Measurements from ENCODE around the gene PMM2. TPM values are rescaled to one million over a fixed set of nuclear protein-coding genes. Genes with fewer than 3 reads are reported as not detected.
A peak's percentile ranks its signal among the peaks of the same experiment; 100 is the strongest.
"Not testable (repeated sequence)": the region's sequence is repeated elsewhere in the genome, so short reads cannot be mapped to it uniquely, and the experiment has no call there.

The PMM2 gene
- total RNA-seq, 2 donors from 2014 or later = 61.6 to 105 TPM

DNA sequence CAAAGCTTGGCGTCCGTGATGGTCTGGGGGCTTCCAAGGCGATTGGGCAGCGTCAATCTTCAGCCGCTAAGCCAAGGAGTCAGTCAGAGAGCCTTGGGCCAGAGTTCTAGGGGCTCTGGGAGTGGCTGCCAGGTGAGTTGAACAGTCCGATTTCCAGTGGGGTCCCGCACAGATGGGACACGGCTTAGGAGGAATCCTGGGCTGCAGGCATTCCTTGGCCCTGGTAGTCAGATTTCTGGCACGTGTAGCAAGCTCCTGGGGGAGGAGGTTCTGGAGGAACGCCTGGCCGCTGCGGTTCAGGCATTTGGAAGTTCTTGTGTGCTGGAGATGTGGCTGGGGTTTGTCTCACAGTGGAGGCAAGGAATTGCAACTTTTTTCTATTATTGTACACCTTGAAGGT lies 45.7 kb downstream of the PMM2 start:
- H3K27me3 Mint-ChIP-seq; H3K36me3 Mint-ChIP-seq; ATAC-seq; DNase-seq (ENCODE audit: low spot score); H3K9me3 Mint-ChIP-seq; H3K4me3 Mint-ChIP-seq; H3K27ac Mint-ChIP-seq: not testable (repeated sequence)
- peaks cover 24 to 28% of the 10 kb centered on the region in 2 donors for H3K4me1 Mint-ChIP-seq (ENCODE audit: low read depth in 2 of 2)

DNA sequence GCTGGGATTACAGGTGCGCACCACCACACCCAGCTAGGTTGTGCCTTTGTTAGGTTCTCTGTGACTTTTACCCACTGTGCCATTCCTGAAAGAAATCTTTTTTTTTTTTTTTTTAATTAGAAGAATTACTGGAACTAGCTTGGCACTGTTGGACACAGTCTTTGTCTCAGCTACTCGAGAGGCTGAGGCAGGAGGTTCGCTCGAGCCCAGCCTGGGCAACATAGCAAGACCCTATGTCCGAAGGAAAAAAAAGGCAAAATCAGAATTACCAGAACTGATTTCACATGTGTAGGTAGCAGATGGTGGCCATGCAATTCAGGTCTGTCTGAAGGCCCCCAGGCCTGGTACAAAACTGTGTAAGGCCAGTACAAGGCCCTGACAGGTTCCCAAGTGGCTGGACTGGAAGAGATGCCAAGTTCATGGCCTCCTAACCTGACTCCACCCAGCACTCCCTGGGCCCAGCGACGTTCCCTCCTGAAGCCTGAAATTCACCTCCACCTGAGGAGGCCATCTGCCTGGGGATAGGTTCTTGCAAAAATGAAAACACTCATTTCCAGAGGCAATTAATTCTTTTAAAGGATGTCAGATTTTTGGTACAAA lies 48.2 kb downstream of the PMM2 start:
- Mint-ChIP-seq H3K27me3 (no peaks in the 10 kb centered on the region), H3K9me3 (no peaks in the 10 kb centered on the region), H3K4me3 (no peak overlapping the region), H3K27ac (no peak overlapping the region), H3K36me3 (peaks cover 4% of the 10 kb centered on the region), H3K4me1 (ENCODE audit: low read depth in 2 of 2) (peaks cover 29 to 42% of the 10 kb centered on the region in 2 donors)
- ATAC-seq (no peak), DNase-seq (ENCODE audit: low spot score) (no peak)

DNA sequence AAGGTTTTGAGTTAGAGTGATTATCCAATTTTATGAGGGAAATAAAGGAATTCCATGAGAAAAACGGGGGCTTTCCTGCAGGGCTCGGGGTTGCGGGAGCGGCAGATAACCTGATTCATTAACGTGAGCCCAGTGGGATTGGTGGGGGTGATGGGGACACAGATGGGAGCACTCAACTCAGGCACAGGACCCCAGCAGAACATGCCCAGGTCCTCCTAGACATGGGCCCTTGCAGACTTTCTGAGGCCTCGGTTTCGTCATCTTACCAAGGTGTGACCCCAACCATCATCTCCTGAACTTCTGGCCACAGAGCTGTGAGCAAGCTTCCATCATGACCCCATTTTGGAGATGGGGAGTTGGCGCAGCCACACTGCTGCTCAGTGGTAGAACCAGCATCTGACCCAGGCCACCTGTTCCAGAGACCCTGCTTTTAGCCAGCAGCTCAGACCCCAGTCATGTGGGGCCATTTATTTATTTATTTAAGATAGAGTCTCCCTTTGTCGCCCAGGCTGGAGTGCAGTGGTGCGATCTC lies 48.8 kb downstream of the PMM2 start:
- H3K27me3 Mint-ChIP-seq = no peaks in the 10 kb centered on the region
- H3K4me3 Mint-ChIP-seq = no peak overlapping the region
- H3K4me1 Mint-ChIP-seq (ENCODE audit: low read depth in 2 of 2) = peaks cover 31 to 45% of the 10 kb centered on the region in 2 donors
- no peaks in the 10 kb centered on the region for H3K9me3 Mint-ChIP-seq
- H3K36me3 Mint-ChIP-seq = peaks cover 4% of the 10 kb centered on the region
- no peak overlapping the region for H3K27ac Mint-ChIP-seq
- ATAC-seq (no peak), DNase-seq (ENCODE audit: low spot score) (no peak)

DNA sequence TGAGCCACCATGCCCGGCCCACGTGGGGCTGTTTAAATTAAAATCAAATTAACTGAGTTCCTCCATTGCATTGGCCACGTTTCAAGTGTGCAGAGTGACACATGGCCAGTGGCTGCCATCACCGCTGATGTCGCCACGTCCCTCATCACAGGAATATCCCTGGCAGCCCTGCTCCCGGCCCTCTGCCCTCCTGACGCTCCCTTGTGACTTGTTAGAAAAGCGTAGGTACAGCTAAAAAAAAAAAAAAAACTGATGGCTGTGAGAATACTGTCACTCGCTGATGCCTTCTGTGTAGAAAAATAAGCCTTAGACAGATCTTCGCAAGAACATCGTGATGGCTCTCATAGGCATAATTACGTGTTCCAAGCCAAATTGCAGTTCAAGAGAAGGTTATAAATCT lies 49.5 kb downstream of the PMM2 start:
- ATAC-seq (no peak), DNase-seq (ENCODE audit: low spot score) (no peak)
- Mint-ChIP-seq H3K27ac (no peak overlapping the region), H3K4me1 (ENCODE audit: low read depth in 2 of 2) (peaks cover 26 to 44% of the 10 kb centered on the region in 2 donors), H3K4me3 (no peak overlapping the region), H3K9me3 (no peaks in the 10 kb centered on the region), H3K36me3 (peaks cover 4% of the 10 kb centered on the region), H3K27me3 (no peaks in the 10 kb centered on the region)

DNA sequence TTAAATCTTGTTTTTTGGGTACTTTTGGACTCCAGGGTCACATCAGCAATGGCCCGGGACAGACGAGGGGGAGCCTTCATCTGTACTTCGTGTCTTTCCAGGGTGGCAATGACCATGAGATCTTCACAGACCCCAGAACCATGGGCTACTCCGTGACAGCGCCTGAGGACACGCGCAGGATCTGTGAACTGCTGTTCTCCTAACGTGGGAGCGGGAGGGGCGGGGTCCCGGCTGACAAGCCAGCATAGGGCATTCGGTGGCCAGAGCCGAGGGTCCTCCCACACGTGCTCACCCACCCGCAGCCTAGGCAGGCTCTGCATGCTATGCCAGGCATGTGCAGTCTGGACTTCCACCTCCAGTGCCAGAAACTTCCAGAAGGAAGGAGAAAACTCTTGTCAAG lies 50.0 kb downstream of the PMM2 start:
- Mint-ChIP-seq H3K27ac (no peak overlapping the region), H3K9me3 (no peaks in the 10 kb centered on the region), H3K36me3 (peaks cover 4% of the 10 kb centered on the region), H3K27me3 (no peaks in the 10 kb centered on the region), H3K4me3 (no peak overlapping the region), H3K4me1 (ENCODE audit: low read depth in 2 of 2) (peaks cover 22 to 39% of the 10 kb centered on the region in 2 donors)
- DNase-seq (ENCODE audit: low spot score) (no peak), ATAC-seq (no peak)

DNA sequence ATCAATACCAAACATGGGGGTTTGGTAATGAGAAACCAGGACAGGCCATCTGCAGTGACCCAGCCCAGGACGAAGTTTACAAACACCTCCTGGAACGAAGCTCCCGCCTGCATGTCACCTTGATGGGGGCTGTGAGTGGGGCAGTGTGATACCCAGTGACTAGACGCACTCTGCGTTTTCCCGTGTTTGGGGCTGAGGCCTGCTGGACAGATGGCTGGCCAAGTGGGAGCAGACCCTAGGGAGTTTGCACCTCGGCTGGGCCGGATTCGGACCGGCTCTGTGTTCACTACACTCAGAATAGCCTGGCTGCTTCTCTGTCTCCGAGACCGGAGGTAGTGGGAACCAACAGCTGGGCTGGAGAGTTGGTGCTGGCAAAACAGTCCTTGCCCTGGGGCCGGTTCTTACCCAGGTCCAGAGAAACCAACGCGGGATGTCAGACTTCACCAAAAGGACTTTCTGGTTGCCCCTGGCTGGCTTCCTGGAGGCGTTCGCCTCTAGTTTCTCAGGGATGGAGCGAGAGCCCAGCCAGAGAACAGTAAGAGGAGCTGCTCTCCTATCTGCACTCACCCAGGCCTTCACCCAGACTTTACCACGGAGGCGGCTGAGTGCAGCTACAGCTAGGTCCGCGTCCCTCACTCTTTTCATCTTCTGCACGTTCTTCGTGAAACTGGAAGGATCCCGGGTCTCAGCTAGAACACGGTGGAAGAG lies 50.7 kb downstream of the PMM2 start:
- ATAC-seq (no peak), DNase-seq (ENCODE audit: low spot score) (no peak)
- Mint-ChIP-seq H3K27me3 (no peaks in the 10 kb centered on the region), H3K4me1 (ENCODE audit: low read depth in 2 of 2) (peaks cover 17 to 40% of the 10 kb centered on the region in 2 donors), H3K9me3 (no peaks in the 10 kb centered on the region), H3K4me3 (no peak overlapping the region), H3K36me3 (peaks cover 4% of the 10 kb centered on the region), H3K27ac (no peak overlapping the region)

DNA sequence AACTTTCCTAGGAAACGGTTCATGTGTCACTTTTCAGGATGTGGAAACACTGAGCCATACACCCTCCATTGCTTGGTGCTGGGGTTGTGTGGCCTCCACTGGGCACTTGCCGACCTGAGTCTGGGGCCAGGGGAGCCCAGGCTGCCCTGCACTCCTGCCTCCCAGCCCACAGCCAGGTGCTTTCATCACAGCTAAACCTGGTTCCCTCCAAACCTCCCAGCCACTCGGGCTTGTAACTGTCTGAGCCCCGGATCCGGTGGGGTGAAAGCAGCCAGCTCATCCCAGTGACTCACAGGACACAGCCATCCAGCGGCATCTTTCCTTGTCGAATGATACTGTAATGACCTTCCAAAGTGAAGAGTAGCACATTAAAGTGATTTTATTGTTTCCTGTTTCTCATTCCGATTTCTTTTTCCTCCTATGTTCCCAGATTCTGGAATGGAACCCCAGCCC lies 51.3 kb downstream of the PMM2 start:
- Mint-ChIP-seq H3K27me3 (no peaks in the 10 kb centered on the region), H3K4me1 (ENCODE audit: low read depth in 2 of 2) (peaks cover 14 to 35% of the 10 kb centered on the region in 2 donors), H3K4me3 (no peak overlapping the region), H3K9me3 (no peaks in the 10 kb centered on the region), H3K27ac (no peak overlapping the region), H3K36me3 (peaks cover 4% of the 10 kb centered on the region)
- no peak for ATAC-seq
- no peak for DNase-seq (ENCODE audit: low spot score)

DNA sequence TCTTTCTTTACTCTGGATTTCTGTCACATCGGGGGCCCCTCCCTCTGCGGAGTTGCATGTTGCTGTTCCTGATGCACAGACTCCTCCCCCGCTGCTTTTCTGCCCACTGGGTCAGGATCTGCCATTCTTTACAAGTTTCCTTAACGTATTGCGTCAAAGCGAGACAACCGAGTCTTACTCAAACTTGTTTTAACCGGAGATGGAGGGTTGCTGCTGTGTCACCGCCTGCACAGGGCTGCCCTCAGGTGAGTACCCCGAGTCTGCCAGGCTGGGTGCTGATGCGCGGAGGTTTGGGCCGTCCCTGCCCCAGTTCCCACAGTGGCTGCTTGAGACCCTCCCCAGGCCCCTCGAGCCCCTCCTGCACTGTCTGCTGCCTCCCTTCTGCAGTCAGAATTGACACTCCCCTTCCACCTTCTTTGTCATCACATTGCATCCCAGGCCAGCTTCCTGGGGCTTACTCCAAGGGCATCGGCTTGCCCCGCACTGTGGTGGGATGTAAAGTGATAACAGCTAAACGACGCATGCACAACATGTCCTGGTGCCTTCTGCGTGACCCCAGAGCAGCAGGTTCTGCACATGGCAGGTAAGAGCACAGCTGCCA lies 51.9 kb downstream of the PMM2 start:
- Mint-ChIP-seq H3K36me3 (peaks cover 4% of the 10 kb centered on the region), H3K27ac (peak overlapping the region in 1 of 2 donors; percentile 66), H3K27me3 (no peaks in the 10 kb centered on the region), H3K9me3 (no peaks in the 10 kb centered on the region), H3K4me3 (no peak overlapping the region), H3K4me1 (ENCODE audit: low read depth in 2 of 2) (peaks cover 11 to 32% of the 10 kb centered on the region in 2 donors)
- no peak for DNase-seq (ENCODE audit: low spot score)
- no peak for ATAC-seq

DNA sequence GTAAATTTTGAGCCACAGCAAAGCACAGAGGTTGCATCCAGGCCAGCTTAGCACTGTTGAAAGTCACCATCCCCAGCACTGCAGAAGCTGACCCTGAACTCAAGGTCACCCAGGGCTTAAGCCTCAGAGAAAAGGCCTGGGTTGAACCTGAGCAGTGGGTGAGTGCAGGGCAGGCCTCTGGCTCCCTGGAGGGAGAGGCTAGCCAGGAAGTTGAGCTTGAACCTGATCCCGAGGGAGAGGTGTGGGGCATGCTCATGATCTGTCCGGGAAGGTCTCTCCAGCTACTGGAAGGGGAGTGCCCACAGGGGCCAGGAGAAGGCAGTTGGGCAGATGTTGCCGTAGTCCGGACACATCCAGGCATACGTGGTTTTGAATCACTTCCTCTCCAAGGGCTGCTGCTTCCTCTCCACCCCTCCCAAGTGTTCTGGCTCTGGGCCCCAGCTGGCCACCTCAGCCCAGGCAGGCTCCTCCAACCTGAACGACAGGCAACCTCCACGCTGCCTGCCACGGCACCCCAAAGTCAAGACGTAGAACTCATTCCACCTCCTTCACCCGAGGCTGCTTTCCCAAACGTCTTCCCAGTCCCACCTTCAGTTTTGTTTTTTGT lies 52.7 kb downstream of the PMM2 start:
- peaks cover 4% of the 10 kb centered on the region for H3K36me3 Mint-ChIP-seq
- peaks cover 6 to 26% of the 10 kb centered on the region in 2 donors for H3K4me1 Mint-ChIP-seq (ENCODE audit: low read depth in 2 of 2)
- ATAC-seq (peak in 1 of 2 donors; percentile 63), DNase-seq (ENCODE audit: low spot score) (no peak)
- no peaks in the 10 kb centered on the region for H3K9me3 Mint-ChIP-seq
- H3K27ac Mint-ChIP-seq = peak overlapping the region; percentile 66
- H3K4me3 Mint-ChIP-seq = peak overlapping the region; percentile 22
- H3K27me3 Mint-ChIP-seq = no peaks in the 10 kb centered on the region

DNA sequence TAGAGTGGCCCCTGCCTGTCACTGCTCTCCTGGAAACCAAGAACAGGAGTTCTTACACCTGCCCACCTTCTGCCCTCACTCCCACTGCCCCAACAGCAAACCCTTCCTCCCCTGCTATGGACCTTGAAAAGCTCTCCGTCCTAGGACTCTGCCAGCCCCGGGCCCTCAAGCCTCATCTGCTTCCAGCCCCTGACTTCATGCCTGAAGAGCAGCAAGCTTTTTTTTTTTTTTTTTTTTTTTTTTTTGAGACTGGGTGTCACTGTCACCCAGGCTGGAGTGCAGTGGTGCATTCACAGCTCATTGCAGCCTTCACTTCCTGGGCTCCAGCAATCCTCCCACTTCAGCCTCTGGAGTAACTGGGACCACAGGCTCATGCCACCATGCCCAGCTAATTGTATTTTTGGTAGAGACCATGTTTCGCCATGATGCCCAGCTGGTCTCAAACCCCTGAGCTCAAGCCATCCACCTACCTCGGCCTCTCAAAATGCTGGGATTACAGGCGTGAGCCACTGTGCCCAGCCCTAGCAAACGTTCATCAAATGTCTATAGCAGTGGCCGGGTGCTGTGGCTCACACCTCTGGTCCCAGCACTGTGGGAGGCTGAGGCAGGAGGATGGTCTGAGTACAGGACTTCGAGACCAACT lies 54.2 kb downstream of the PMM2 start:
- peaks cover 4% of the 10 kb centered on the region for H3K36me3 Mint-ChIP-seq
- no peaks in the 10 kb centered on the region for H3K27me3 Mint-ChIP-seq
- no peak overlapping the region for H3K4me3 Mint-ChIP-seq
- H3K27ac Mint-ChIP-seq = peak overlapping the region in 1 of 2 donors; percentile 66
- H3K9me3 Mint-ChIP-seq = no peaks in the 10 kb centered on the region
- no peak for DNase-seq (ENCODE audit: low spot score)
- H3K4me1 Mint-ChIP-seq (ENCODE audit: low read depth in 2 of 2) = peaks cover 6 to 28% of the 10 kb centered on the region in 2 donors
- ATAC-seq = no peak

DNA sequence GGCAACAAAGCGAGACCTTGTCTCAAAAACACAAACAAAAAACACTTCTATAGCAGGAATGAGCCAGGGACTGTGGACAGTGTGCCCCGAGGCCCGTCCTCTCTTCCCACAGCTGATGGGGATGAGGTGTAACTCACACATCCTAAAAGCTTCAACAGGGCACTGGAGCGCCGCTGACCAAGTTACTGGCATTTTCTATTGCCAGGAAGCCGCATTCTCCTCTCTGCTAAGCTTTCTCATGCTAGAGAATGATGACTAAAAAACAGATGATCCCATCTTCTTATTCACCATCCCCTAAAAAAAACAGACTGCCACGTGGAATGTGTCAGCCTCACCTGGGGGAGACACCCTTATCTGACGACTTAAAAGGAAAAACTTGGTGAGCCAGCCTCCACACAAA lies 54.9 kb downstream of the PMM2 start:
- ATAC-seq (no peak), DNase-seq (ENCODE audit: low spot score) (peak; percentile 26)
- peaks cover 4% of the 10 kb centered on the region for H3K36me3 Mint-ChIP-seq
- H3K4me3 Mint-ChIP-seq = no peak overlapping the region
- H3K27me3 Mint-ChIP-seq = no peaks in the 10 kb centered on the region
- peaks cover 6 to 28% of the 10 kb centered on the region in 2 donors for H3K4me1 Mint-ChIP-seq (ENCODE audit: low read depth in 2 of 2)
- H3K27ac Mint-ChIP-seq = peak overlapping the region; percentile 14 to 61
- no peaks in the 10 kb centered on the region for H3K9me3 Mint-ChIP-seq

DNA sequence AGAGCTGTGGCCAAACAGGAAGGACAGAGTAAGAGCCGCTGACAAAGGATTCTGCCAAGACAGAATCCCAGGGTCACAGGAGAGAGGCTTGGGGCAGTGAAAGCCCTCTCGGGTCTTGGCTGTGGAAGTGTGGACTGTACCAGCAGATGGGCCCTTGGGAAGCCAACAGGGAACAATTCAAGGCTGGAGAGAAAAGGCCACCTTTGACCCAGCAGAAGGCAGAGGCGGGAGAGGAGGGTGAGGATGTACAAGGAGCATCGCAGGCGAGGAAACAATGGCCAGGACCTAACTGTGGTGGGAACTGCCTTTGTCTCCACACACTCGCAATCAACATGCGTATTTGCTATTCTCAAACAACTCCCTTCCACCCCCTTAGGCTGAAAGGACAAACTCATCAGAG lies 55.5 kb downstream of the PMM2 start:
- H3K4me3 Mint-ChIP-seq = no peak overlapping the region
- DNase-seq (ENCODE audit: low spot score) = peak; percentile 15
- ATAC-seq = no peak
- H3K9me3 Mint-ChIP-seq = no peaks in the 10 kb centered on the region
- H3K27me3 Mint-ChIP-seq = no peaks in the 10 kb centered on the region
- peaks cover 4% of the 10 kb centered on the region for H3K36me3 Mint-ChIP-seq
- H3K27ac Mint-ChIP-seq = peak overlapping the region; percentile 14 to 61
- peaks cover 11 to 32% of the 10 kb centered on the region in 2 donors for H3K4me1 Mint-ChIP-seq (ENCODE audit: low read depth in 2 of 2)

DNA sequence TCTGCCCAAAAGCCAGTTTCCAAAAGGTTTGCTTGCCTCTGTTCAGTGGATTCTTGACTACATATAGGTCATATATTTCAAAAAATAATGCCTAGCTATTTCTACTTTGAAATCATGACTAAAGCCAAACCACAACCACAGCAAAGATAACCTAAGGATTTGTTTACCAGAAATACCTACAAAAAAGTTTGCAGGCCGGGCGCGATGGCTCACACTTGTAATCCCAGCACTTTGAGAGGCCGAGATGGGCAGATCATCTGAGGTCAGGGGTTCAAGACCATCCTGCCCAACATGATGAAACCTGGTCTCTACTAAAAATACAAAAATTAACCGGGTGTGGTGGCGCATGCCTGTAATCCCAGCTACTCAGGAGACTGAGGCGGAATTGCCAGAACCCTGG lies 56.0 kb downstream of the PMM2 start:
- no peaks in the 10 kb centered on the region for H3K9me3 Mint-ChIP-seq
- H3K4me1 Mint-ChIP-seq (ENCODE audit: low read depth in 2 of 2) = peaks cover 12 to 32% of the 10 kb centered on the region in 2 donors
- DNase-seq (ENCODE audit: low spot score) = no peak
- peaks cover 4% of the 10 kb centered on the region for H3K36me3 Mint-ChIP-seq
- no peak overlapping the region for H3K4me3 Mint-ChIP-seq
- no peaks in the 10 kb centered on the region for H3K27me3 Mint-ChIP-seq
- ATAC-seq = no peak
- no peak overlapping the region for H3K27ac Mint-ChIP-seq
